ENCODE data around the gene HID1. TPM values are rescaled to one million over a fixed set of nuclear protein-coding genes. Genes with fewer than 3 reads are reported as not detected.

The HID1 gene
- total and polyA plus RNA-seq, 2 of the 4 experiments (the other 2 are of a cell fraction): 0.18 to 1.7 TPM

- TF ChIP-seq ELK1 (IDR thresholded peaks at IDR 0.05; ENCODE audit: borderline replicate concordance, low read depth, low read length) (no peak), RCOR1 (IDR thresholded peaks at IDR 0.05; ENCODE audit: insufficient replicate concordance, low read length) (no peak), CHD1 (IDR thresholded peaks at IDR 0.05; ENCODE audit: low read depth, low read length) (no peak), MXI1 (IDR thresholded peaks at IDR 0.05; ENCODE audit: borderline replicate concordance, low read depth, low read length) (no peak), MAFK (IDR thresholded peaks at IDR 0.05; ENCODE audit: low read depth, low read length) (no peak), RAD21 (IDR thresholded peaks at IDR 0.05; ENCODE audit: low read length) (no peak), FOS (IDR thresholded peaks at IDR 0.05; ENCODE audit: low read depth, low read length) (no peak), NFE2L2 (IDR thresholded peaks at IDR 0.05; ENCODE audit: low read depth, low read length) (no peak), MAZ (IDR thresholded peaks at IDR 0.05; ENCODE audit: borderline replicate concordance, low read depth, low read length) (no peak), RFX5 (IDR thresholded peaks at IDR 0.05; ENCODE audit: low read depth, low read length) (no peak), CEBPB (IDR thresholded peaks at IDR 0.05; ENCODE audit: low read depth, low read length) (no peak), POLR2A (IDR thresholded peaks at IDR 0.05; ENCODE audit: low read depth, low read length) (no peak), CTCF (conservative IDR thresholded peaks at IDR 0.05; ENCODE audit: low read depth, low read length) (no peak), BHLHE40 (IDR thresholded peaks at IDR 0.05; ENCODE audit: low read depth, low read length) (no peak), SMC3 (IDR thresholded peaks at IDR 0.05; ENCODE audit: low read depth, low read length) (no peak)
- TF ChIP-seq, protein P1, sequence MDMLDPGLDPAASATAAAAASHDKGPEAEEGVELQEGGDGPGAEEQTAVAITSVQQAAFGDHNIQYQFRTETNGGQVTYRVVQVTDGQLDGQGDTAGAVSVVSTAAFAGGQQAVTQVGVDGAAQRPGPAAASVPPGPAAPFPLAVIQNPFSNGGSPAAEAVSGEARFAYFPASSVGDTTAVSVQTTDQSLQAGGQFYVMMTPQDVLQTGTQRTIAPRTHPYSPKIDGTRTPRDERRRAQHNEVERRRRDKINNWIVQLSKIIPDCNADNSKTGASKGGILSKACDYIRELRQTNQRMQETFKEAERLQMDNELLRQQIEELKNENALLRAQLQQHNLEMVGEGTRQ (IDR thresholded peaks at IDR 0.05; ENCODE audit: low read depth, low read length): no peak
- DNase-seq (no peak), ATAC-seq (ENCODE audit: low read depth) (no peak)
- Histone ChIP-seq H3K4me1 (ENCODE audit: control insufficient read depth, insufficient read depth, low read length) (no peaks in the 10 kb centered on the region), H4K8ac (ENCODE audit: low read depth in 2 of 2, low read length in 2 of 2) (no peak overlapping the region), H2BK20ac (ENCODE audit: low read depth, low read length) (no peak overlapping the region), H2BK5ac (ENCODE audit: low read depth, low read length, poor library complexity, severe bottlenecking) (no peak overlapping the region), H4K5ac (ENCODE audit: low read depth, low read length) (no peak overlapping the region), H3K79me1 (ENCODE audit: low read depth in 1 of 2, low read length in 2 of 2) (peaks cover 3 to 5% of the 10 kb centered on the region in 2 experiments; a peak in 2 of 4 replicates), H3K9ac (ENCODE audit: low read depth, low read length) (no peak overlapping the region), H3K27me3 (ENCODE audit: control insufficient read depth, insufficient read depth, low read length) (no peaks in the 10 kb centered on the region), H3K23ac (ENCODE audit: low read depth, low read length) (no peak overlapping the region), H3K56ac (ENCODE audit: extremely low read depth, insufficient read depth, low read length) (no peak overlapping the region), H3K36me3 (ENCODE audit: control insufficient read depth, insufficient read depth, low read length) (peaks cover 40% of the 10 kb centered on the region), H2AK5ac (ENCODE audit: low read depth, low read length) (no peak overlapping the region), H2AFZ (replicated peaks; ENCODE audit: low read length, poor library complexity) (no peak overlapping the region), H3K14ac (replicated peaks; ENCODE audit: low read depth, low read length) (no peak overlapping the region), H3K4me2 (ENCODE audit: low read depth, low read length) (no peak overlapping the region), H3K9me3 (ENCODE audit: control insufficient read depth, insufficient read depth, low read length) (no peaks in the 10 kb centered on the region), H3K27ac (ENCODE audit: insufficient read depth, low read length) (no peak overlapping the region), H2AK9ac (replicated peaks; ENCODE audit: low read depth, low read length, poor library complexity) (peak overlapping the region; percentile 9), H4K91ac (ENCODE audit: insufficient read depth, low read depth, low read length) (no peak overlapping the region), H3K9me1 (ENCODE audit: insufficient read depth, low read length) (no peaks in the 10 kb centered on the region), H2BK15ac (ENCODE audit: low read depth, low read length) (no peak overlapping the region), H3K4ac (ENCODE audit: low read depth, low read length) (no peak overlapping the region), H4K20me1 (ENCODE audit: insufficient read depth, low read length) (no peaks in the 10 kb centered on the region; the same call in 1 of the 2 replicates), H3K18ac (ENCODE audit: low read depth, low read length) (no peak overlapping the region), H3K4me3 (ENCODE audit: insufficient read depth, low read depth, low read length) (no peak overlapping the region), H2BK120ac (ENCODE audit: low read depth, low read length) (no peak overlapping the region)
- in situ Hi-C loops (cut with MboI; ENCODE audit: low sequenced_read_pairs): no loop called here
- ChIA-PET POLR2A (ENCODE audit: unreplicated experiment) (no interaction called here), CTCF (no interaction called here)
- intact Hi-C loops (cut with micrococcal nuclease): no loop called here
- dilution Hi-C loops (cut with HindIII; ENCODE audit: low sequenced_read_pairs, unreplicated experiment): no loop called here
- no TSS peak for BruUV-seq (replicated peaks)
- 100% methylated on average over 1 of the region's 3 CpGs; no CpG with 5 or more reads in 1 of the 2 experiments for WGBS, 2 experiments (ENCODE audit: extremely low coverage in 2 of 2, insufficient read length in 1 of 2)
These were observed 31.8 kb upstream of the HID1 start for GRCh38 chr17:75004371-75004770.
